Tibial nerve (tissue), 3 donors: ENCODE measurements around the gene MEPE.

ENCODE experiments used
- CTCF ChIP-seq, 5 experiments: fragments of 200-600 bp in 3 of 5; fragments of 450-650 bp in 2 of 5; sonication (generic) in 3 of 5; IDR thresholded peaks; one replicate each; pipeline ENCODE4 v1.5.1; 2016 to 2019; ENCODE audit warnings: antibody characterized with exemption in 5 of 5, mild to moderate bottlenecking in 3 of 5, moderate library complexity in 2 of 5
- POLR2A ChIP-seq, 2 donors: fragments of 450-650 bp; IDR thresholded peaks; one replicate each; pipeline ENCODE4 v1.6.1; 2017; ENCODE audit warnings: antibody characterized with exemption in 2 of 2, mild to moderate bottlenecking in 2 of 2, moderate library complexity in 2 of 2

- TF ChIP-seq POLR2A (IDR thresholded peaks at IDR 0.05), result no peak
- TF ChIP-seq CTCF (IDR thresholded peaks at IDR 0.05), result no peak
These were observed 33.3 kb upstream of the MEPE start, which contains the start of gene IBSP for GRCh38 chr4:87799301-87800113.
